GM18867 (cell line): ENCODE results near the gene KSR1.

Experiments used
- ATAC-seq: cut with Tn5 transposase; IDR thresholded peaks from one replicate; pipeline ENCODE4 v1.9.1; 2021; ENCODE audit warnings: mild to moderate bottlenecking, moderate library complexity; ENCODE audit not compliant: unreplicated experiment

The KSR1 gene

GRCh38 chr17:27512511-27513346, 56.5 kb downstream of the KSR1 start:
- ATAC-seq, result no peak

DNA sequence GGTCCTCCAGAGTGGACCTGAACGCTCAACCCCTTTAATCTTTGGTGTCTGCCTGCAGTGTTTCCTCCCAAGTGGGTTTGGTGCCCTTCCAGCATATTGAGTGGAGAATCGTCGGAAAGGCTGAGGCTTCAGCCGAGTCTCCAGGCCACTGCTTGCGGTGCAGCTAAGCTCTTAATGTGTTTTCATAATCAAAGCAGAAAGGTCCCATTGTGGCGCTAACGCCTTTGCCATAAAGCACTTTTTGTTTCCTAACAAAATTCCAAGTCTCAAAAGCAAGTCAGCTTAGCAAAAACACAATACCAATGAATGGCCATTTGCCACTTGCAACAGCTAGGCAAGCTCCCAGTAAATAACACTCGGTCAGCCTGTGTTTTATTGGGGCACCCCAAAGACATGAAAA, 57.6 kb downstream of the KSR1 start:
- ATAC-seq, result no peak

- ATAC-seq, result no peak
These were observed 58.6 kb downstream of the KSR1 start for GRCh38 chr17:27514595-27515413.

DNA sequence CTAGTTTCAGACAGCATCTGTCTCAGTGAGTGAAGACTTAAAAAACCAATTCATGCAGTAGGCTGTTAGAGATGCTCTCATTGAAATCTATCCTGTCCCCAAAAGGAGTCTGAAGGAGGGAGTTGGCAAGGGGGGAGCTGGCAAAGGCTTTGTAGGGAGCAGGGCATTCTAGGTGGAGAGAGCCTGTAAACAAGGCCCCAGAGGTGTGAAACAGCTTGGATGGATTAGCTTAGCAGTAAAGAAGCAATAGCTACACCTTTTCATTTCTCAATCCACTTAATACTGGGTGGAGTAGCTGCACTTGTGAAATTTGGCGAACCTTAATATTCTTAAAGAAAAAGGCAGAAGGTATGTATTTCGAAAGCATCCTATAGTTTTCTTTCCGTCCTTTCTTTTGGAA, 61.8 kb downstream of the KSR1 start:
- ATAC-seq, result no peak

DNA sequence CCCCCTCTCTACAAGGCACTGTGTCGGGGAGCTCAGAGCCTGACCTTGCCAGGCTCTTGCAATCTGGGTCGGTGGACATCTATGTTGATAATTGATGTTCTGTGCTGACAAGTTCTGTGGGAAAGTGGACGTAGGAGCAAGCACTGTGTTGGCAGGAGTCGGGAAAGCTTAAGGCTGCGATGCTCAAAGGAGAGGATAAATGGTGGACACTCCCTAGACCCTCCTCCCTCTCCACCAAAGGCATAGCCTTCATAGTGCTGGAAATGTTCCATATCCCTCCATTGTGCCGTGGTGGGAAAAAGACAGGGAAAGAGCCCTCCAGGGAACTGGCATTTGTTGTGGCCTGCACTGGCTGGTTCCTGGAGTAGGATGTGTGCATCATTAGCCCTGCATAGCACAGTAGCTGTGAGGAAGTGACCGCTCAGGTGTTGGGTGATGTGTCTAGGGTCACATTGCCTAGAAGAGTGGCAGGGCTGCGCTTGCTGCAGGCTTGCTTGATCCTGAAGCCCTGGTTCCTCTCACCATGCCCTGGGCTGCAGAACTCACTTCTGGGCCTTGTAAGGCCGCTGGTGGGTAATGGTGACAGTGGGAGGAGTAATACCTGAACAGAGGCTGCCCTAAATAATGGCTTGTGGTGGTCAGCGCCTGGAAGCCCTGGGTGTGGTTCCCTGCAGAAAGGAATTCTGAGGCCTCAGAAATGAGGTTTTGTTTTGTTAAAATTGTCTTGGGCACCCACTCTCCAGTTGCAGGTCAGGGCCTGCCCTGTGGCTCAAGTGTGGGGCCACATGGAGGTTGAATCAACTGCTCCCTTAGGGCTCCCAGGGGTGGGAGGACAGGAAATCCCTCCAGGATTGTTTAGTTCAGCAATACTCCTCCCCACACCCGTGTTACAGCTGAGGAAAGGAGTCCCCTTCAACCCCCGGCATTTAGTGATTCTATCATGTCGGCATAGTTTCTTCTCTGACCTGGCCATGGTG, 62.6 kb downstream of the KSR1 start:
- ATAC-seq, result no peak

- ATAC-seq, result no peak
These were observed 63.3 kb downstream of the KSR1 start for GRCh38 chr17:27519550-27519949.

DNA sequence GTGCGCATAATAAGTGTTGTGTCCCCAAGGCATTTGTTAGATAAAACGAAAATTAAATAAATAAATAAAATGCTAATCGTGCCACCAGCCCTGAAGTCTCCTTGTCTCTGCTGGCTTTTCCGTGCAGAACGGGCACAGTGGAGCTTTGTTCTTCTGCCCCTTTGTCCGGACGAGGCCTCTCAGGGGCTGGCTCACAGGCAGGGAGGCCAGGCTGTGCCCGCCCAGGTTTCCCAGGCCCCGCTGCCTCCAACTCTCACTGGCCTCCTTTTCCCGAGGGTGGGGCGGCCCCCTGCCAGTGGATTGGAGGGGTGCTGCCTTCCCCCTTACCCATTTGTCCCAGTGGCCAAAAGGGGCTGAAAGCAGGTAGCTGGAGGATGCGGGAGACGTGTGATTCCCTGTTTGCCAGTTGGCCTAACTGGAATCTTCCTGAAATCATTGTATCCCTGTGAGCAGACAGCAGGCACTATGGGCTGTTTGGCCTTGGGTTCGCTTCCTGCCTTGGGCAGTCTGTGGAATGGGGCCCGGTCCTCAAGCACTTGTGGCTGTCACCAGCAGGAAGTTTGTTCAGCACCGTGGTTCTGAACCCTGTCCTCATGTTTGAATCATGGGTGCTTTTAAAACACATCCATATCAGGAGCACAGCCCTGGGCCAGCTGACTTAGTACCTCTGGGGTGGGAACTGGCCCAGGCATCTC, 64.4 kb downstream of the KSR1 start:
- ATAC-seq, result no peak

DNA sequence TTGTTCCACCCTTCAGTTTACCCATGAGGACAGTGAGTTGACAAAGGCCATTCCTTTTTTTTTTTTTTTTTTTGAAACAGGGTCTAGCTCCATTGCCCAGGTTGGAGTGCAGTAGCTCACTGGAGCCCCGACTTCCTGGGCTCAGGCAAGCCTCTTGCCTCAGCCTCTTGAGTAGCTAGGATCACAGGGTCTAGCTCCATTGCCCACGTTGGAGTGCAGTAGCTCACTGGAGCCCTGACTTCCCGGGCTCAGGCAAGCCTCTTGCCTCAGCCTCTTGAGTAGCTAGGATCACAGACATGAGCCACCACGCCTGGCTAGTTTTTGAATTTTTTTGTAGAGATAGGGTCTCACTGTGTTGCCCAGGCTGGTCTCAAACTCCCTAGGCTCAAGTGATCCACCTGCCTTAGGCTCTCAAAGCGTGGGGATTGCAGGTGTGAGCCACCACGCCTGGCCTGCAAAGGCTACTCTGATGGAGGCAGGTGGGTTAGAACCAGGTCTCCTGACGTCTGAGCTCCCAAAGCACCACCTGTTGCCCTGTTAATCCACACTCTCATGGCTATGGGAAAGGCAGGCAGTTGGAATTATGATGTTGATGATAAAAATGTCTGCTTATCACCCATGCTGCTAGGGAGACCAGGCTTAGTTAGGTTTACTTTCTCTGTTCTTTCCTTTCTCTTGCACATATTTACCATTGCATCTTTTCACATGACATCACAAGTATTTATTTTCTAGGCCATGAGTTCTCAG, 65.2 kb downstream of the KSR1 start:
- ATAC-seq, result no peak

DNA sequence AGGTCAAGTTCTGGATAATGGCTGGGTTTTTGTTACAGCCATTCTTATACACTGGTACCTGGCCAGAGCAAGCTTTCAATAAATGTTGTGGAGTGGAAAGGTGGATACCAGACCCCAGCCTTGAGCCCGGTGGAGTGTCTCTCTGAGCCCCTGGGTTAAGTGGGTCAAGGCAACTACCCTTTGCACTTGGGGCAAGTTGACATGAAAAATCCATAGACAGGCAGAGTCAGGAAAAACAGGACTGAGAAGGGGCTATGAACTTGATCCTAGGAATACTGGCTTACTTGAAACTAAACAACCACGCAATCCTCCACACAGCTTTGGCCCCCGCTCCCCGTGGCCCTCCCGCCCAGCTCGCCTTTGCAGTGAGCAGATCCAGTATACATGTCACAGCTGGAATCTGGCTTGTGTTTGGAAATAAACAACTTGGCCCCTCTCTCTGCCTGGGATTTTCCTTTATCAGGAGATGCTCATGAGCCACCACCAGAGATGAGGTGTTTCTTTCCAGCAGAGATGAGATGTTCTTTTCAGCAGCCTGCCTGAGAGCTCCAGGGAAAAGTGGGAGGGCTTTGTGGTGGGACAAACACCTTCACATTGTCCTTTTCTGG, 65.9 kb downstream of the KSR1 start:
- no peak for ATAC-seq

GRCh38 chr17:27523712-27524111, 67.5 kb downstream of the KSR1 start:
- no peak for ATAC-seq

DNA sequence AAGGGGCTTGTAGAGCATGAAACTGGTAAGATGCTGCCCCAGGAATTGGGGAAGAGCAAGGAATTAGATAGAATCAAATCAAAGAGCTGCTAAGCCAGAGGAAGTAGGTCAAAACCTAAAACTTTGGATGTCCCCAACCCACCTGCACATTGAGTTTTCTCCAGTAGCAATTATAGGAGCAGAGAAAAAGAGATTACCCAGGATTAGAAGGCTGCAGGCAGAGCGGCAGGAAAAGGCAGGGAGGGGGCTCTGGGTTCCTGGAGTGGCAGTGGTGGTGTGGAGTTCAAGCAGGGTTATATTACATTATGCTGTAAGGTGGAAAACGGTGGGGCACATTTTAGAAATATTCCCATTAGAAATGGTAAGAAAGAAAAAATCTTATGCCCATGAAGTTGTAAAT, 68.3 kb downstream of the KSR1 start:
- ATAC-seq, result no peak

DNA sequence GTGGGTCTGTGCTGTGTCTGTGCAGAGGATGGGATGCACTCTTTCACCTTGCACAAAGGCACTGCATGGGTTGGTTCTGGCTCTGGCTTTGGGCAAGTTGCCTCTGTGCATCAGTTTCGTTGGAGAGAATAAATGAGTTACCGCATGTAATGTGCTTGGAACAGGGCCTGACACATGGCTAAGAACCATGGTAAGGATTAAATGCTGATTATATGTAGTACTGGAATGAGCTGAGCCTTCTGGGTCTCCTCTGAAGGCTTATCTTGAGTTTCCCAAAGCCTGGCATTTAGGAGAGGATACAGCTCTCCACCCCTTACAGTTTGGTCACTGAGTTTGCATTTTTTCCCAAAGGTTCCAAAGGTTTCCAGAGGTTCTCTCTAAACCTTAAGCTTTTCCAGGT, 69.1 kb downstream of the KSR1 start:
- no peak for ATAC-seq

GRCh38 chr17:27525836-27526603, 69.8 kb downstream of the KSR1 start:
- no peak for ATAC-seq

- ATAC-seq, result peak; percentile 73
These were observed 70.4 kb downstream of the KSR1 start for GRCh38 chr17:27526604-27527002.

DNA sequence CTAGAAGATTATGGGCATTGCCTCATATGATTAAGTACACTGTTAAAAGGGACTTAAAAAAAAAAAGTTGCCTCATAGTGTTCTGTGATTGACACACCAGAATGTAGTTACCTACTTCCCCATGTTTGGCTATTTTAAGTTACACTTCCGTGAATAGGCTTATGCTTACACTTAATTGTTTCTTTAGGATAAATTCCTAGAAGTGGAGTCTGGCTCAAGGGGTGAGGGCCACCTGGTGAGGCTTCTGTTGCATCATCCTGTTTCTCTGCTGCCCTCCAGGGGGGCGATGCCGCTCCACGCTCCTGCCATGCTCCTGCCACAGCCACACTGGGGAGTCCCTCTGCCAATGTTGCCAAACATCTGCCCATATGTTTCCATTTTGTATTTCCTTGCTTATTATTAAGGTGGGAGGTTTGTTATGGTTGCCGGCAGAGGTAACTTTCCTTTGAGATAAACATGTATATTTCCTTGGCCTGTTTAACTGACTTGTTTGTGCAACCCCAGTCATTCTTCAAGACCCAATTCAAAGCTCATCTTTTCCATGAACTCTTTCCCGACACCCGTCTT, 73.1 kb downstream of the KSR1 start:
- ATAC-seq, result no peak

DNA sequence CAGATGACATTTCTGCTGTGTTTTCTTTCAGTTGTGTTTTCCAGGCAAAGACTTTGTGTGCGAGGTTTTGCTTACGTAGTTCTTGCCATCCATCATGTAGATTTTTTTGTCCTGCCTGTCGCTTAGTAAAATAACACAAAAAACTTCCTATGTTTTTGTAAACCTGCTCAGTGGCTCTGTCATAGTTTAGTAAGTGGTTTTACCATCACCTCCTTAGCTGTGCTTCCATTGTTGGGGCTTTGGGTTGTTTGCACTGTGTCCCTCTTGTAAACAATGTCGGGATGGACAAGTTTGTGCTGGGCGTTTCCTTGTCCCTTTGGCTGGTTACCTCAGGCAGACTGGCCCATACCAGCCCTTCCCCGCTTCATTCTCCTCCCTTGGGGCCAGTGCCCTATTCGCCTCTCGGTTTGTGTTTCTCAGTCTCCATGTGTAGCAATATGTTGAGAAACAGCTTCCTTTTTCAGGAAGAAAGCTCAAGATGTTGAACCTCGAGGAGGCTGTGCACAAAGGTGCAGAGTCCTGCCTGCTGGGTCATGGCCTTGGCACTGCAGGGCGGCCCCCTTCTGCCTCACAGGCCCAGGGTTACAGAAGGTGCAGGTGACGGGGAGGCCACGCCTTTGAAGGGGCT, 74.6 kb downstream of the KSR1 start:
- ATAC-seq, result no peak

DNA sequence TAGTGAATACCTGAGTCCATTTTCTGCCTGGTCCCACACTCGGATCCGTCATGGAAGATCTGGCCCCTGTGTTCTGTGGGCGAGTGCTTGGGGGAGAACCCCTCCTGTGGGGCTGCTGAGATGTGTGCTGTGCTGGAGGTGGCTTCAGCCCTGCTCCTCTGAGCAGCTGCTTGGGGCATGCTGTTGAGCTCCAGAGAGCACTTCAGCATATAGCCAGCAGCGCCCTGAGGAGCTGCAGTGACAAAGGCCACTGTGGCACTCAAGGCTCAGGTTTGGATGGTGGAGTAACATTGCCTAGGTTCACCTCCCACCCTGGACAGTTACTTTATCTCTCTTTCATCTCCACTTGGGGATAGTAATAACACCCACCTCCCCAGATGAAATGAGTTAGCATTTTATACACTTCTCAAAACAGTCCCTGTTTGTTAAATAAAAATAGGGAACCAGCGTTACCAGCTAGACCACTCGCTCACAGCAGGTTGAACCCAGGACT, 75.3 kb downstream of the KSR1 start:
- no peak for ATAC-seq
